Keratinocyte (primary cell): ENCODE measurements around the gene INTS1. TPM values are rescaled to one million over a fixed set of nuclear protein-coding genes. Genes with fewer than 3 reads are reported as not detected.

Experiments
- DNase-seq: peaks from one replicate; pipeline ENCODE4 v3.0.0-alpha.2; 2011; ENCODE audit warnings: low read depth, missing footprints, low spot score
- FAIRE-seq: peaks from 2 replicates; lab custom pipeline; 2011; peaks lifted over from hg19 to GRCh38; lab: Jason Lieb, UNC
- H2AFZ ChIP-seq: 2 replicates; pipeline ENCODE4 v1.6.0; 2012; ENCODE audit warnings: low read length, control low read depth, inconsistent platforms; ENCODE audit not compliant: control insufficient read depth
- H3K27ac ChIP-seq: 2 replicates; pipeline ENCODE4 v1.5.1; 2011; ENCODE audit warnings: low read length; ENCODE audit not compliant: control insufficient read depth, insufficient read depth
- H3K27me3 ChIP-seq: 3 replicates; pipeline ENCODE4 v1.6.0; 2011; ENCODE audit warnings: low read length; ENCODE audit not compliant: control insufficient read depth, insufficient read depth; ENCODE audit errors: extremely low read depth
- H3K36me3 ChIP-seq, 2 experiments: 2 replicates in 1 of 2; 3 replicates in 1 of 2; pipeline ENCODE4 v1.5.1; 2011; ENCODE audit warnings: low read length in 2 of 2, mild to moderate bottlenecking in 1 of 2; ENCODE audit not compliant: control insufficient read depth in 2 of 2, insufficient read depth in 2 of 2; ENCODE audit errors: extremely low read depth in 1 of 2
- H3K4me1 ChIP-seq: 3 replicates; pipeline ENCODE4 v1.5.1; 2011; ENCODE audit warnings: low read length; ENCODE audit not compliant: control insufficient read depth, insufficient read depth; ENCODE audit errors: extremely low read depth
- H3K4me2 ChIP-seq: 3 replicates; pipeline ENCODE4 v1.6.0; 2011; ENCODE audit warnings: low read depth, low read length; ENCODE audit not compliant: control insufficient read depth, insufficient read depth; ENCODE audit errors: extremely low read depth
- H3K4me3 ChIP-seq, 3 experiments: fragments of 200-600 bp in 1 of 3; sonication (generic) in 1 of 3; 2 replicates in 2 of 3; 3 replicates in 1 of 3; pipeline ENCODE4 v1.5.1; 2011 to 2016; ENCODE audit warnings: low read length in 3 of 3, mild to moderate bottlenecking in 3 of 3, control low read depth in 2 of 3, inconsistent platforms in 1 of 3, low read depth in 1 of 3, mixed read lengths in 1 of 3, mixed run types in 1 of 3, moderate library complexity in 1 of 3; ENCODE audit not compliant: control insufficient read depth in 2 of 3, insufficient read depth in 2 of 3; ENCODE audit errors: extremely low read depth in 1 of 3
- H3K79me2 ChIP-seq: 2 replicates; pipeline ENCODE4 v1.6.0; 2012; ENCODE audit warnings: low read length; ENCODE audit not compliant: control insufficient read depth, insufficient read depth
- H3K9ac ChIP-seq: 3 replicates; pipeline ENCODE4 v1.6.0; 2011; ENCODE audit warnings: low read length; ENCODE audit not compliant: control insufficient read depth, insufficient read depth; ENCODE audit errors: extremely low read depth
- H3K9me1 ChIP-seq: 3 replicates; pipeline ENCODE4 v1.6.0; 2011; ENCODE audit warnings: low read length; ENCODE audit not compliant: control insufficient read depth, insufficient read depth; ENCODE audit errors: extremely low read depth
- H3K9me3 ChIP-seq: 2 replicates; pipeline ENCODE4 v1.5.1; 2012; ENCODE audit warnings: low read depth, low read length; ENCODE audit not compliant: control insufficient read depth
- H4K20me1 ChIP-seq: 3 replicates; pipeline ENCODE4 v1.6.0; 2011; ENCODE audit warnings: low read length; ENCODE audit not compliant: control insufficient read depth, insufficient read depth; ENCODE audit errors: extremely low read depth
- CTCF ChIP-seq, 3 experiments: IDR thresholded peaks in 1 of 3; conservative IDR thresholded peaks in 1 of 3; optimal IDR thresholded peaks in 1 of 3; 2 replicates in 2 of 3; 3 replicates in 1 of 3; pipeline versions ENCODE3 to v1.5.1; 2011; ENCODE audit warnings: low read length in 3 of 3, mild to moderate bottlenecking in 3 of 3, moderate library complexity in 2 of 3, control low read depth in 1 of 3, inconsistent platforms in 1 of 3; ENCODE audit not compliant: insufficient read depth in 2 of 3; ENCODE audit errors: extremely low read depth in 1 of 3
- EZH2 ChIP-seq: IDR thresholded peaks from one replicate; pipeline ENCODE4 v1.6.1; 2012; ENCODE audit warnings: inconsistent platforms, mild to moderate bottlenecking, low read length, moderate library complexity
- dilution Hi-C: fragments of 300-500 bp; cut with MboI; formaldehyde crosslinking; loops from one replicate; pipeline ENCODE4 v1.7.0; 2020; ENCODE audit warnings: low sequenced_read_pairs; ENCODE audit not compliant: extremely low pct_ligation_motif_present
- polyA plus RNA-seq, 5 experiments: library from polyadenylated mRNA; depleted of rRNA in 3 of 5; stranded (reverse) in 3 of 5; stranded (forward) in 1 of 5; unstranded in 1 of 5; fragments of >200 nt; gene quantifications; 1 replicate in 1 of 5; 2 replicates in 3 of 5; 3 replicates in 1 of 5; pipeline versions ENCODE4 v1.2.1 to v1.2.3, GENCODE V29; 2011 to 2012; ENCODE audit warnings: missing spikeins in 2 of 5, low read depth in 1 of 5, low replicate concordance in 1 of 5

The INTS1 gene
- polyA plus RNA-seq, 1 donor (not counting 4 experiments of a cell fraction or from before 2014, with no cell fraction given), result 10.6 TPM

GRCh38 chr7:1540776-1541271, 36.6 kb upstream of the INTS1 start:
- peaks cover 6 to 17% of the 10 kb centered on the region in 2 experiments for H3K36me3 ChIP-seq

GRCh38 chr7:1539882-1540775, 35.9 kb upstream of the INTS1 start:
- no peak overlapping the region for H3K4me2 ChIP-seq
- TF ChIP-seq CTCF (optimal IDR thresholded peaks at IDR 0.05 in 1 of 3, IDR thresholded peaks at IDR 0.05 in 1 of 3, conservative IDR thresholded peaks at IDR 0.05 in 1 of 3; ENCODE audit: extremely low read depth in 1 of 3, insufficient read depth in 2 of 3, low read length in 3 of 3) (no peak), EZH2 (no peak)
- no peaks in the 10 kb centered on the region for H3K27me3 ChIP-seq
- H3K4me3 ChIP-seq, result no peak overlapping the region
- dilution Hi-C loops, result no loop called here
- no peak overlapping the region for H3K27ac ChIP-seq
- no peaks in the 10 kb centered on the region for H3K9me3 ChIP-seq
- H3K9ac ChIP-seq, result no peak overlapping the region
- FAIRE-seq (no peak), DNase-seq (no peak)
- peaks cover 36% of the 10 kb centered on the region for H3K4me1 ChIP-seq
- H3K79me2 ChIP-seq, result peaks cover 39% of the 10 kb centered on the region
- no peak overlapping the region for H2AFZ ChIP-seq
- no peaks in the 10 kb centered on the region for H3K9me1 ChIP-seq
- peaks cover 8 to 18% of the 10 kb centered on the region in 2 experiments for H3K36me3 ChIP-seq
- H4K20me1 ChIP-seq, result peaks cover 14% of the 10 kb centered on the region

More at GRCh38 chr7:1540776-1541271, 36.6 kb upstream of the INTS1 start:
- Histone ChIP-seq H2AFZ (no peak overlapping the region), H3K9me3 (no peaks in the 10 kb centered on the region), H3K27me3 (no peaks in the 10 kb centered on the region), H3K4me2 (no peak overlapping the region), H4K20me1 (peaks cover 14% of the 10 kb centered on the region), H3K79me2 (peaks cover 34% of the 10 kb centered on the region), H3K9me1 (no peaks in the 10 kb centered on the region), H3K27ac (no peak overlapping the region), H3K4me1 (peaks cover 36% of the 10 kb centered on the region), H3K9ac (no peak overlapping the region), H3K4me3 (no peak overlapping the region)
- TF ChIP-seq CTCF (optimal IDR thresholded peaks at IDR 0.05 in 1 of 3, IDR thresholded peaks at IDR 0.05 in 1 of 3, conservative IDR thresholded peaks at IDR 0.05 in 1 of 3; ENCODE audit: extremely low read depth in 1 of 3, insufficient read depth in 2 of 3, low read length in 3 of 3) (no peak), EZH2 (no peak)
- no peak for DNase-seq
- dilution Hi-C loops, result no loop called here
- no peak for FAIRE-seq
